H1 (cell line): ENCODE measurements around the gene CSF3R.

Source experiments
- CREB1 ChIP-seq: IDR thresholded peaks from 2 replicates; pipeline ENCODE4 v1.6.1; 2012; ENCODE audit warnings: inconsistent platforms
- EGR1 ChIP-seq: IDR thresholded peaks from 2 replicates; pipeline ENCODE4 v1.6.1; 2011; ENCODE audit warnings: low read depth, low read length, borderline replicate concordance
- EZH2 ChIP-seq: fragments of 200-600 bp; sonication (generic); IDR thresholded peaks from 2 replicates; pipeline ENCODE4 v1.7.1; 2012; ENCODE audit warnings: low read depth, mild to moderate bottlenecking, moderate library complexity, low read length, inconsistent platforms; ENCODE audit not compliant: severe bottlenecking
- JUN ChIP-seq: IDR thresholded peaks from 2 replicates; pipeline ENCODE4 v1.6.1; 2011; ENCODE audit warnings: low read depth, mild to moderate bottlenecking, improper control_type of control experiment, low read length
- POLR2A ChIP-seq, 2 experiments: IDR thresholded peaks; 1 replicate in 1 of 2; 2 replicates in 1 of 2; pipeline ENCODE4 v1.6.1; 2011; ENCODE audit warnings: low read depth in 2 of 2, low read length in 2 of 2, mild to moderate bottlenecking in 2 of 2; ENCODE audit errors: control extremely low read depth in 1 of 2
- RAD21 ChIP-seq, 2 experiments: IDR thresholded peaks in 1 of 2; conservative IDR thresholded peaks in 1 of 2; 2 replicates each; pipeline ENCODE4 v1.6.1; 2011; ENCODE audit warnings: low read depth in 2 of 2, low read length in 2 of 2, improper control_type of control experiment in 1 of 2, inconsistent platforms in 1 of 2, mild to moderate bottlenecking in 1 of 2, moderate library complexity in 1 of 2
- TAF1 ChIP-seq: IDR thresholded peaks from 2 replicates; pipeline ENCODE4 v1.6.1; 2011; ENCODE audit warnings: mild to moderate bottlenecking, low read depth, low read length
- TF ChIP-seq, protein P1 (sequence below), 3 experiments: IDR thresholded peaks; 1 replicate in 2 of 3; 2 replicates in 1 of 3; pipeline versions ENCODE4 v1.5.1 to v1.6.1; 2011; ENCODE audit warnings: low read length in 3 of 3, mild to moderate bottlenecking in 3 of 3, inconsistent platforms in 2 of 3, low read depth in 1 of 3, moderate library complexity in 1 of 3; ENCODE audit not compliant: insufficient read depth in 1 of 3; ENCODE audit errors: control extremely low read depth in 1 of 3
- TF ChIP-seq, protein P2 (sequence below): IDR thresholded peaks from 2 replicates; pipeline ENCODE4 v1.6.1; 2012; ENCODE audit warnings: inconsistent platforms
- TF ChIP-seq, protein P3 (sequence below): IDR thresholded peaks from 2 replicates; pipeline ENCODE4 v1.6.1; 2012; ENCODE audit warnings: low read length, inconsistent platforms

DNA sequence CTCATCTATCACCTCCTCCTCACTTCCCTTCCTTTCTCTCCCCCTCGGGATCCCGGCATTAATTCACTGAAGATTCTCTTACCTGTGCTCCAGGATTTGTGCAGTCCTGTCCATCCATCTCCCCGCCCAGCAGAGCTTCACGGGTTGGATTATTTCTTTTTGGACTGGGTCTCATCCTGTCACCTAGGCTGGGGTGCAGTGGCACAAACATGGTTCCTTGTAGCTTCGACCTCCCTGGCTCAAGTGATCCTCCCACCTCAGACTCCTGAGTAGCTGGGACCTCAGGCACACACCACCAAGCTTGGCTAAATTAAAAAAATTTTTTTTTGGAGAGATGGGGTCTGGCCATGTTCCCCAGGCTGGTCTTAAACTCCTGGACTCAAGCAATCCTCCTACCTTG lies 12.3 kb upstream of the CSF3R start:
- TF ChIP-seq TAF1 (no peak), CREB1 (no peak), POLR2A (IDR thresholded peaks at IDR 0.05; ENCODE audit: control extremely low read depth in 1 of 2, low read depth in 2 of 2, low read length in 2 of 2) (no peak), EGR1 (no peak), RAD21 (IDR thresholded peaks at IDR 0.05 in 1 of 2, conservative IDR thresholded peaks at IDR 0.05 in 1 of 2; ENCODE audit: low read depth in 2 of 2, low read length in 2 of 2) (no peak), EZH2 (no peak), JUN (no peak)
- TF ChIP-seq, protein P1, sequence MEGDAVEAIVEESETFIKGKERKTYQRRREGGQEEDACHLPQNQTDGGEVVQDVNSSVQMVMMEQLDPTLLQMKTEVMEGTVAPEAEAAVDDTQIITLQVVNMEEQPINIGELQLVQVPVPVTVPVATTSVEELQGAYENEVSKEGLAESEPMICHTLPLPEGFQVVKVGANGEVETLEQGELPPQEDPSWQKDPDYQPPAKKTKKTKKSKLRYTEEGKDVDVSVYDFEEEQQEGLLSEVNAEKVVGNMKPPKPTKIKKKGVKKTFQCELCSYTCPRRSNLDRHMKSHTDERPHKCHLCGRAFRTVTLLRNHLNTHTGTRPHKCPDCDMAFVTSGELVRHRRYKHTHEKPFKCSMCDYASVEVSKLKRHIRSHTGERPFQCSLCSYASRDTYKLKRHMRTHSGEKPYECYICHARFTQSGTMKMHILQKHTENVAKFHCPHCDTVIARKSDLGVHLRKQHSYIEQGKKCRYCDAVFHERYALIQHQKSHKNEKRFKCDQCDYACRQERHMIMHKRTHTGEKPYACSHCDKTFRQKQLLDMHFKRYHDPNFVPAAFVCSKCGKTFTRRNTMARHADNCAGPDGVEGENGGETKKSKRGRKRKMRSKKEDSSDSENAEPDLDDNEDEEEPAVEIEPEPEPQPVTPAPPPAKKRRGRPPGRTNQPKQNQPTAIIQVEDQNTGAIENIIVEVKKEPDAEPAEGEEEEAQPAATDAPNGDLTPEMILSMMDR (IDR thresholded peaks at IDR 0.05; ENCODE audit: control extremely low read depth in 1 of 3, insufficient read depth in 1 of 3, low read depth in 1 of 3, low read length in 3 of 3) = no peak
- TF ChIP-seq, protein P2, sequence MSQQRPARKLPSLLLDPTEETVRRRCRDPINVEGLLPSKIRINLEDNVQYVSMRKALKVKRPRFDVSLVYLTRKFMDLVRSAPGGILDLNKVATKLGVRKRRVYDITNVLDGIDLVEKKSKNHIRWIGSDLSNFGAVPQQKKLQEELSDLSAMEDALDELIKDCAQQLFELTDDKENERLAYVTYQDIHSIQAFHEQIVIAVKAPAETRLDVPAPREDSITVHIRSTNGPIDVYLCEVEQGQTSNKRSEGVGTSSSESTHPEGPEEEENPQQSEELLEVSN = no peak
- TF ChIP-seq, protein P3, sequence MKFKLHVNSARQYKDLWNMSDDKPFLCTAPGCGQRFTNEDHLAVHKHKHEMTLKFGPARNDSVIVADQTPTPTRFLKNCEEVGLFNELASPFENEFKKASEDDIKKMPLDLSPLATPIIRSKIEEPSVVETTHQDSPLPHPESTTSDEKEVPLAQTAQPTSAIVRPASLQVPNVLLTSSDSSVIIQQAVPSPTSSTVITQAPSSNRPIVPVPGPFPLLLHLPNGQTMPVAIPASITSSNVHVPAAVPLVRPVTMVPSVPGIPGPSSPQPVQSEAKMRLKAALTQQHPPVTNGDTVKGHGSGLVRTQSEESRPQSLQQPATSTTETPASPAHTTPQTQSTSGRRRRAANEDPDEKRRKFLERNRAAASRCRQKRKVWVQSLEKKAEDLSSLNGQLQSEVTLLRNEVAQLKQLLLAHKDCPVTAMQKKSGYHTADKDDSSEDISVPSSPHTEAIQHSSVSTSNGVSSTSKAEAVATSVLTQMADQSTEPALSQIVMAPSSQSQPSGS = no peak
